G401 (cell line): ENCODE measurements around the gene SIGMAR1. TPM values are rescaled to one million over a fixed set of nuclear protein-coding genes. Genes with fewer than 3 reads are reported as not detected.
A peak's percentile ranks its signal among the peaks of the same experiment; 100 is the strongest.

Experiments
- DNase-seq: peaks from one replicate; pipeline ENCODE4 v3.0.0-alpha.2; 2015; ENCODE audit warnings: low spot score
- in situ Hi-C: cut with HindIII; loops from 2 replicates; pipeline ENCODE4 v1.10.0; 2016; ENCODE audit warnings: low sequenced_read_pairs, mixed read lengths
- total RNA-seq: library from RNA; depleted of rRNA; stranded (reverse); fragments of >200 nt; shearing (Covaris generic); gene quantifications from 2 replicates; pipeline ENCODE4 v1.2.3, GENCODE V29; 2014; rRNA removed

Gene SIGMAR1
- total RNA-seq = 193 and 208 TPM in 2 replicates

- in situ Hi-C loops = no loop called here
Observed at GRCh38 chr9:34637356-34638137, at the start of gene SIGMAR1. SIGMAR1 (minus strand) TSS chr9:34637787; CDS start chr9:34637697, 90 bp downstream.

GRCh38 chr9:34686732-34687131 lies 49.1 kb upstream of the SIGMAR1 start:
- DNase-seq = no peak
- in situ Hi-C loops = no loop called here

More at GRCh38 chr9:34637356-34638137, at the start of gene SIGMAR1:
- DNase-seq = peak; percentile 93

- no peak for DNase-seq
- in situ Hi-C loops = no loop called here
Observed at GRCh38 chr9:34686231-34686630, 48.6 kb upstream of the SIGMAR1 start.

- DNase-seq = no peak
- in situ Hi-C loops = no loop called here
Observed at GRCh38 chr9:34685591-34685990, 48.0 kb upstream of the SIGMAR1 start.

- in situ Hi-C loops = no loop called here
- DNase-seq = no peak
Observed at GRCh38 chr9:34684816-34685215, 47.2 kb upstream of the SIGMAR1 start.

GRCh38 chr9:34684145-34684544 lies 46.6 kb upstream of the SIGMAR1 start:
- in situ Hi-C loops = no loop called here
- no peak for DNase-seq

GRCh38 chr9:34675869-34676268 lies 38.3 kb upstream of the SIGMAR1 start:
- no peak for DNase-seq
- in situ Hi-C loops = no loop called here

GRCh38 chr9:34675048-34675714 lies 37.6 kb upstream of the SIGMAR1 start:
- in situ Hi-C loops = no loop called here
- DNase-seq = peak; percentile 44

GRCh38 chr9:34674440-34674839 lies 36.9 kb upstream of the SIGMAR1 start:
- DNase-seq = no peak
- in situ Hi-C loops = no loop called here

- in situ Hi-C loops = no loop called here
- no peak for DNase-seq
Observed at GRCh38 chr9:34671307-34671706, 33.7 kb upstream of the SIGMAR1 start.

- in situ Hi-C loops = no loop called here
- no peak for DNase-seq
Observed at GRCh38 chr9:34669809-34670562, 32.4 kb upstream of the SIGMAR1 start.

- peak; percentile 99 for DNase-seq
- in situ Hi-C loops = no loop called here
Observed at GRCh38 chr9:34665381-34666250, 28.0 kb upstream of the SIGMAR1 start.

GRCh38 chr9:34665067-34665380 lies 27.4 kb upstream of the SIGMAR1 start:
- no peak for DNase-seq
- in situ Hi-C loops = no loop called here

GRCh38 chr9:34664281-34665066 lies 26.9 kb upstream of the SIGMAR1 start:
- peak; percentile 82 for DNase-seq
- in situ Hi-C loops = no loop called here

- no peak for DNase-seq
- in situ Hi-C loops = no loop called here
Observed at GRCh38 chr9:34663303-34663605, 25.7 kb upstream of the SIGMAR1 start.

- in situ Hi-C loops = no loop called here
- no peak for DNase-seq
Observed at GRCh38 chr9:34662526-34663302, 25.1 kb upstream of the SIGMAR1 start, which contains the start of gene CCL27. CCL27 (minus strand) TSS chr9:34662657; CDS start chr9:34662633, 24 bp downstream.

GRCh38 chr9:34659592-34660253 lies 22.1 kb upstream of the SIGMAR1 start:
- no peak for DNase-seq

More at GRCh38 chr9:34659592-34660253, 22.1 kb upstream of the SIGMAR1 start:
- in situ Hi-C loops = no loop called here
